ENCODE measurements around the gene RNF38. TPM values are rescaled to one million over a fixed set of nuclear protein-coding genes. Genes with fewer than 3 reads are reported as not detected.
A peak's percentile ranks its signal among the peaks of the same experiment; 100 is the strongest.

The RNF38 gene
- total RNA-seq, 1 experiment from 2014 or later: 18.1 TPM

DNA sequence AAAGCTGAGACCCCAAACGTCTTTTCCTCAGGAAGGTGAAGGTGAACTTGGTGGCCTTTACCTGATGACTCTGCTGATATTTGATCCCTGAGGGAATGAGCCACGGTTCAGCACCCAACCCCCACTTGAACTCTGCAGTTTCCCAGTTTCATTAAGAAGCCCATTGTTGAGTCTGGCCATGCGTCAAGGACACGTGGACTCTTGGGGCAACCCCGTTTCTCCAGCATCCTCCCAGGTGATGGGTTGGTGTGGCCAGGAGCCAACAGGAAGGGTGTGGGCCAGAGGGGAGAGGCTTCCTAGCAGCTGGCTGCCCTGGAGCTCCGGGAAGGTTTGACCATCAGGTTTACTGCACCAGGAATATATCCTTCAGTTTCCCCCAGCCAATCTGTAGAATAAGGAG, 82.3 kb downstream of the RNF38 start:
- DNase-seq (ENCODE audit: low read depth, low spot score) (no peak), ATAC-seq (peak; percentile 31)
- no peaks in the 10 kb centered on the region for H3K9me2 ChIP-seq (ENCODE audit: insufficient read depth)
- H3K4me3 ChIP-seq (replicated peaks in 1 of 2; ENCODE audit: low read depth in 1 of 2, low read length in 2 of 2): no peak overlapping the region
- TF ChIP-seq FOSL1 (IDR thresholded peaks at IDR 0.05; ENCODE audit: low read depth): no peak
- TF ChIP-seq POLR2A (IDR thresholded peaks at IDR 0.05; ENCODE audit: borderline replicate concordance, extremely low read depth, insufficient read depth, insufficient read length): no peak
- TF ChIP-seq, protein P1, sequence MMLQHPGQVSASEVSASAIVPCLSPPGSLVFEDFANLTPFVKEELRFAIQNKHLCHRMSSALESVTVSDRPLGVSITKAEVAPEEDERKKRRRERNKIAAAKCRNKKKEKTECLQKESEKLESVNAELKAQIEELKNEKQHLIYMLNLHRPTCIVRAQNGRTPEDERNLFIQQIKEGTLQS (IDR thresholded peaks at IDR 0.05): no peak
- TF ChIP-seq SRF (IDR thresholded peaks at IDR 0.05; ENCODE audit: low read depth): no peak
- no peak for TF ChIP-seq TCF7L2 (IDR thresholded peaks at IDR 0.05; ENCODE audit: borderline replicate concordance, extremely low read depth, insufficient read depth, insufficient read length)
- TF ChIP-seq, protein P2, sequence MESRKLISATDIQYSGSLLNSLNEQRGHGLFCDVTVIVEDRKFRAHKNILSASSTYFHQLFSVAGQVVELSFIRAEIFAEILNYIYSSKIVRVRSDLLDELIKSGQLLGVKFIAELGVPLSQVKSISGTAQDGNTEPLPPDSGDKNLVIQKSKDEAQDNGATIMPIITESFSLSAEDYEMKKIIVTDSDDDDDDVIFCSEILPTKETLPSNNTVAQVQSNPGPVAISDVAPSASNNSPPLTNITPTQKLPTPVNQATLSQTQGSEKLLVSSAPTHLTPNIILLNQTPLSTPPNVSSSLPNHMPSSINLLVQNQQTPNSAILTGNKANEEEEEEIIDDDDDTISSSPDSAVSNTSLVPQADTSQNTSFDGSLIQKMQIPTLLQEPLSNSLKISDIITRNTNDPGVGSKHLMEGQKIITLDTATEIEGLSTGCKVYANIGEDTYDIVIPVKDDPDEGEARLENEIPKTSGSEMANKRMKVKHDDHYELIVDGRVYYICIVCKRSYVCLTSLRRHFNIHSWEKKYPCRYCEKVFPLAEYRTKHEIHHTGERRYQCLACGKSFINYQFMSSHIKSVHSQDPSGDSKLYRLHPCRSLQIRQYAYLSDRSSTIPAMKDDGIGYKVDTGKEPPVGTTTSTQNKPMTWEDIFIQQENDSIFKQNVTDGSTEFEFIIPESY (IDR thresholded peaks at IDR 0.05; ENCODE audit: extremely low read depth, insufficient replicate concordance, low read length): no peak
- TF ChIP-seq SIN3A (IDR thresholded peaks at IDR 0.05; ENCODE audit: low read depth): no peak
- TF ChIP-seq EZH2 (IDR thresholded peaks at IDR 0.05): no peak
- TF ChIP-seq CBX3 (IDR thresholded peaks at IDR 0.05; ENCODE audit: low read depth): no peak
- TF ChIP-seq ZFX (IDR thresholded peaks at IDR 0.05): no peak
- TF ChIP-seq, protein P3, sequence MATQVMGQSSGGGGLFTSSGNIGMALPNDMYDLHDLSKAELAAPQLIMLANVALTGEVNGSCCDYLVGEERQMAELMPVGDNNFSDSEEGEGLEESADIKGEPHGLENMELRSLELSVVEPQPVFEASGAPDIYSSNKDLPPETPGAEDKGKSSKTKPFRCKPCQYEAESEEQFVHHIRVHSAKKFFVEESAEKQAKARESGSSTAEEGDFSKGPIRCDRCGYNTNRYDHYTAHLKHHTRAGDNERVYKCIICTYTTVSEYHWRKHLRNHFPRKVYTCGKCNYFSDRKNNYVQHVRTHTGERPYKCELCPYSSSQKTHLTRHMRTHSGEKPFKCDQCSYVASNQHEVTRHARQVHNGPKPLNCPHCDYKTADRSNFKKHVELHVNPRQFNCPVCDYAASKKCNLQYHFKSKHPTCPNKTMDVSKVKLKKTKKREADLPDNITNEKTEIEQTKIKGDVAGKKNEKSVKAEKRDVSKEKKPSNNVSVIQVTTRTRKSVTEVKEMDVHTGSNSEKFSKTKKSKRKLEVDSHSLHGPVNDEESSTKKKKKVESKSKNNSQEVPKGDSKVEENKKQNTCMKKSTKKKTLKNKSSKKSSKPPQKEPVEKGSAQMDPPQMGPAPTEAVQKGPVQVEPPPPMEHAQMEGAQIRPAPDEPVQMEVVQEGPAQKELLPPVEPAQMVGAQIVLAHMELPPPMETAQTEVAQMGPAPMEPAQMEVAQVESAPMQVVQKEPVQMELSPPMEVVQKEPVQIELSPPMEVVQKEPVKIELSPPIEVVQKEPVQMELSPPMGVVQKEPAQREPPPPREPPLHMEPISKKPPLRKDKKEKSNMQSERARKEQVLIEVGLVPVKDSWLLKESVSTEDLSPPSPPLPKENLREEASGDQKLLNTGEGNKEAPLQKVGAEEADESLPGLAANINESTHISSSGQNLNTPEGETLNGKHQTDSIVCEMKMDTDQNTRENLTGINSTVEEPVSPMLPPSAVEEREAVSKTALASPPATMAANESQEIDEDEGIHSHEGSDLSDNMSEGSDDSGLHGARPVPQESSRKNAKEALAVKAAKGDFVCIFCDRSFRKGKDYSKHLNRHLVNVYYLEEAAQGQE (IDR thresholded peaks at IDR 0.05; ENCODE audit: low read depth): no peak
- TF ChIP-seq CEBPB (IDR thresholded peaks at IDR 0.05; ENCODE audit: low read depth): no peak
- no peak for TF ChIP-seq ZNF274 (IDR thresholded peaks at IDR 0.05; ENCODE audit: low read depth, low read length)
- ChIA-PET RAD21 (ENCODE audit: low non-redundant PET in 1 of 2, low total read pairs in 2 of 2, uncharacterized antibody in 2 of 2, unreplicated experiment in 2 of 2) (no interaction called here), CTCF (interaction anchor here (1.5 kb wide), 1 partner anchor 11 kb away, joined by 4 read pairs; no protein-coding TSS in a partner anchor), POLR2A (interaction anchor here (0.7 kb wide), 1 partner anchor 11 kb away, joined by 5 read pairs; no protein-coding TSS in a partner anchor)
- H3K27ac ChIP-seq (ENCODE audit: low read depth, low read length): no peak overlapping the region
- H3K4me1 ChIP-seq (ENCODE audit: control insufficient read depth in 1 of 2, insufficient read depth in 2 of 2, low read length in 2 of 2): peaks cover 13 to 26% of the 10 kb centered on the region in 2 experiments; a peak in 3 of 4 replicates
- H3K4me2 ChIP-seq (ENCODE audit: low read length): peak overlapping the region; percentile 43
- no peaks in the 10 kb centered on the region for H3K79me2 ChIP-seq (ENCODE audit: insufficient read depth, low read length)
- no peaks in the 10 kb centered on the region for H3K36me3 ChIP-seq (ENCODE audit: control insufficient read depth in 1 of 2, insufficient read depth in 2 of 2, low read length in 2 of 2)
- BruUV-seq (replicated peaks): no TSS peak
- no peak overlapping the region for H3K9ac ChIP-seq (ENCODE audit: low read length)
- no peaks in the 10 kb centered on the region for H3K9me3 ChIP-seq (ENCODE audit: control insufficient read depth in 1 of 2, insufficient read depth in 1 of 2, low read depth in 1 of 2, low read length in 2 of 2)
- H2AFZ ChIP-seq (ENCODE audit: low read depth, low read length, poor library complexity, severe bottlenecking): no peak overlapping the region
- no peaks in the 10 kb centered on the region for H3K27me3 ChIP-seq (ENCODE audit: insufficient read depth, low read length)
- H4K20me1 ChIP-seq (ENCODE audit: insufficient read depth): no peaks in the 10 kb centered on the region
- intact Hi-C loops (cut with micrococcal nuclease): no loop called here
